Chondrocyte (in vitro differentiated cells): ENCODE data around the gene NCBP2. TPM values are rescaled to one million over a fixed set of nuclear protein-coding genes. Genes with fewer than 3 reads are reported as not detected.

ENCODE experiments used
- DNase-seq: peaks from one replicate; pipeline ENCODE4 v3.0.0; 2021; ENCODE audit warnings: mixed read lengths, low spot score
- H3K27ac Mint-ChIP-seq: one replicate; pipeline ENCODE4 v1.8.0; 2021; ENCODE audit warnings: mild to moderate bottlenecking, moderate library complexity, mixed read lengths; ENCODE audit not compliant: unreplicated experiment
- H3K27me3 Mint-ChIP-seq: 2 replicates; pipeline ENCODE4 v1.8.0; 2021; ENCODE audit warnings: low read depth, mixed read lengths
- H3K36me3 Mint-ChIP-seq: 2 replicates; pipeline ENCODE4 v1.8.0; 2021; ENCODE audit warnings: low read depth, mixed read lengths
- H3K4me1 Mint-ChIP-seq: 2 replicates; pipeline ENCODE4 v1.8.0; 2021; ENCODE audit warnings: low read depth, mild to moderate bottlenecking, mixed read lengths
- H3K4me3 Mint-ChIP-seq: one replicate; pipeline ENCODE4 v1.8.0; 2021; ENCODE audit warnings: mild to moderate bottlenecking, moderate library complexity, mixed read lengths; ENCODE audit not compliant: unreplicated experiment
- H3K9me3 Mint-ChIP-seq: 2 replicates; pipeline ENCODE4 v1.8.0; 2021; ENCODE audit warnings: low read depth, mixed read lengths
- total RNA-seq: library from RNA; stranded (reverse); gene quantifications from 3 replicates; pipeline ENCODE4 v1.2.1, GENCODE V29; 2021
- TF ChIP-seq, protein P1 (sequence below): fragments of 200-600 bp; sonication (generic); IDR thresholded peaks from 2 replicates; pipeline ENCODE4 v1.5.0; 2021; ENCODE audit warnings: antibody characterized with exemption, mild to moderate bottlenecking, moderate library complexity

NCBP2 gene
- total RNA-seq, 1 donor from 2014 or later = 61.5 TPM

DNA sequence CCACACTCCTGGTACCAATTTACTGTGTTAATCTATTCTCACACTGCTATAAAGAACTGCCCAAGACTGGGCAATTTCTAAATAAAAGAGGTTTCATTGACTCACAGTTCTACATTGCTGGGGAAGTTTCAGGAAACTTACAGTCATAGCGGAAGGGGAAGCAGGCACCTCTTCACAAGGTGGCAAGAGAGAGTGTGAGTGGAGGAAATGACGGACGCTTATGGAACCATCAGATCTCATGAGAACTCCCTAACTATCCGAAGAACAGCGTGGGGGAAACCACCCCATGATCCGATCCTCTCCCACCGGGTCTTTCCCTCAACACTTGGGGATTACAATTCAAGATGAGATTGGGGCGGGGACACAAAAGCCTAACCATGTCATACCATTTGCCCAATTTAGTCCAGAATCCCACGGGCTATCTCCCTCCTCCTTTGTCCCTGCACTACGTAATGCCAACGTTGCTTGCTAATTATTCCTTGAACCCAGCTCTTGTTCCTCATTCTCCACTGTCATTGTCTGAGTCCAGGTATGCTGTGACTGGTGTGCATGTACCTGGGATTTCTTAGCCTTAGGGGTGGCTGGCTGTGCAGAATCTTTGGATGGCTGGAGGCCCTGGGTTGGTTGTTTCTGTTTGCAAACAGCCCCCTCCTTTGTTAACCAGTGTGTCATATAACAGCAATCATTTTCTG, 22.9 kb upstream of the NCBP2 start:
- Mint-ChIP-seq H3K36me3 (peaks cover 1% of the 10 kb centered on the region), H3K9me3 (no peaks in the 10 kb centered on the region), H3K27ac (no peak overlapping the region), H3K4me1 (peaks cover 8% of the 10 kb centered on the region), H3K4me3 (no peak overlapping the region), H3K27me3 (no peaks in the 10 kb centered on the region)
- DNase-seq = no peak
- TF ChIP-seq, protein P1, sequence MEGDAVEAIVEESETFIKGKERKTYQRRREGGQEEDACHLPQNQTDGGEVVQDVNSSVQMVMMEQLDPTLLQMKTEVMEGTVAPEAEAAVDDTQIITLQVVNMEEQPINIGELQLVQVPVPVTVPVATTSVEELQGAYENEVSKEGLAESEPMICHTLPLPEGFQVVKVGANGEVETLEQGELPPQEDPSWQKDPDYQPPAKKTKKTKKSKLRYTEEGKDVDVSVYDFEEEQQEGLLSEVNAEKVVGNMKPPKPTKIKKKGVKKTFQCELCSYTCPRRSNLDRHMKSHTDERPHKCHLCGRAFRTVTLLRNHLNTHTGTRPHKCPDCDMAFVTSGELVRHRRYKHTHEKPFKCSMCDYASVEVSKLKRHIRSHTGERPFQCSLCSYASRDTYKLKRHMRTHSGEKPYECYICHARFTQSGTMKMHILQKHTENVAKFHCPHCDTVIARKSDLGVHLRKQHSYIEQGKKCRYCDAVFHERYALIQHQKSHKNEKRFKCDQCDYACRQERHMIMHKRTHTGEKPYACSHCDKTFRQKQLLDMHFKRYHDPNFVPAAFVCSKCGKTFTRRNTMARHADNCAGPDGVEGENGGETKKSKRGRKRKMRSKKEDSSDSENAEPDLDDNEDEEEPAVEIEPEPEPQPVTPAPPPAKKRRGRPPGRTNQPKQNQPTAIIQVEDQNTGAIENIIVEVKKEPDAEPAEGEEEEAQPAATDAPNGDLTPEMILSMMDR = no peak

DNA sequence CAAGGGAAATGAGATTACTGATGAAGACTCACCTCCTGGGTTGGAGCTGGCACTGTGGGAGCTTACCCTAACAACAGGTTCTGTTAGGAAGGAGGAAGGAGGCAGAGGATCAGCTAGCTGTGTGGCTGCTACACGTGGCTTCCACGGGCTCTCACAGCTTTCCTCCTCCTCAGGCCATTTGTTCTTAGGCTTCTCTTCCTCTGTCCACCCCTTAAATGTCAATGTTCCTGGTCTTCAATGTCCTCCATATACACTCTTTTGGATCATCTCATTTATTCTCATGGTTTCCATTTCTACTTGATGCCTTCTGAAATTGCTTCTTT, 21.3 kb upstream of the NCBP2 start:
- TF ChIP-seq, protein P1 = no peak
- H3K36me3 Mint-ChIP-seq = peaks cover 1% of the 10 kb centered on the region
- H3K4me1 Mint-ChIP-seq = peaks cover 8% of the 10 kb centered on the region
- DNase-seq = no peak
- no peak overlapping the region for H3K27ac Mint-ChIP-seq
- no peaks in the 10 kb centered on the region for H3K9me3 Mint-ChIP-seq
- no peak overlapping the region for H3K4me3 Mint-ChIP-seq
- no peaks in the 10 kb centered on the region for H3K27me3 Mint-ChIP-seq

DNA sequence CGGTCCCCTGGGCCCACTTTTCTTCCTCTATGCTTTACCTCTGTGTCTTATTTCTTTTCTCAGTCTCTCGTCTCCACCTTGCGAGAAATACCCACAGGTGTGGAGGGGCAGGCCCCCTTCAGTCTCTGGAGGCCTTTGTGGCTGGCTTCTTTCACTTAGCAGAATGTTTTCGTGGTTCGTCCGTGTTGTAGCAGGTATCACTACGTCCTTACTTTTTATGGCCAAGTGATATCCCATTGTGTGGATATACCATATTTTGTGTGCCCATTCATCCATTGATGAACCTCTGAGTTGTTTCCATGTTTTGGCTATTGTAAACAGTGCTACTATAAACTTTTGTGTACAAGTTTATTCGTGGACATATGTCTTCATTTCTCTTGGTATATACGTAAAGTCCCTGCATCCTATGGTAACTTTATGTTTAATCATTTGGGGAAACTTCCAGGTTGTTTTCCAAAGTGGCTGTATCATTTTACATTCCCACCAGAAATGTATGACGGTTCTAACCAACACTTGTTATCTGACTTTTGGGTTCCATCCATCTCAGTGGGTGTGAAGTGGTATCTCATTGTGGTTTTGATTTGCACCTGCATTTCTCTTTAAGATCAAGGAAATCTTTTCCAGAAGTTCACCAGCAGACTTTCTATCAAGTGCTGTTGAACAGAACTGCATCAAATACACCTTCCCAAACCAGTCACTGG, 20.8 kb upstream of the NCBP2 start:
- H3K27me3 Mint-ChIP-seq = no peaks in the 10 kb centered on the region
- H3K27ac Mint-ChIP-seq = no peak overlapping the region
- H3K4me1 Mint-ChIP-seq = peaks cover 7% of the 10 kb centered on the region
- TF ChIP-seq, protein P1 = no peak
- no peaks in the 10 kb centered on the region for H3K9me3 Mint-ChIP-seq
- peaks cover 1% of the 10 kb centered on the region for H3K36me3 Mint-ChIP-seq
- H3K4me3 Mint-ChIP-seq = no peak overlapping the region
- no peak for DNase-seq

DNA sequence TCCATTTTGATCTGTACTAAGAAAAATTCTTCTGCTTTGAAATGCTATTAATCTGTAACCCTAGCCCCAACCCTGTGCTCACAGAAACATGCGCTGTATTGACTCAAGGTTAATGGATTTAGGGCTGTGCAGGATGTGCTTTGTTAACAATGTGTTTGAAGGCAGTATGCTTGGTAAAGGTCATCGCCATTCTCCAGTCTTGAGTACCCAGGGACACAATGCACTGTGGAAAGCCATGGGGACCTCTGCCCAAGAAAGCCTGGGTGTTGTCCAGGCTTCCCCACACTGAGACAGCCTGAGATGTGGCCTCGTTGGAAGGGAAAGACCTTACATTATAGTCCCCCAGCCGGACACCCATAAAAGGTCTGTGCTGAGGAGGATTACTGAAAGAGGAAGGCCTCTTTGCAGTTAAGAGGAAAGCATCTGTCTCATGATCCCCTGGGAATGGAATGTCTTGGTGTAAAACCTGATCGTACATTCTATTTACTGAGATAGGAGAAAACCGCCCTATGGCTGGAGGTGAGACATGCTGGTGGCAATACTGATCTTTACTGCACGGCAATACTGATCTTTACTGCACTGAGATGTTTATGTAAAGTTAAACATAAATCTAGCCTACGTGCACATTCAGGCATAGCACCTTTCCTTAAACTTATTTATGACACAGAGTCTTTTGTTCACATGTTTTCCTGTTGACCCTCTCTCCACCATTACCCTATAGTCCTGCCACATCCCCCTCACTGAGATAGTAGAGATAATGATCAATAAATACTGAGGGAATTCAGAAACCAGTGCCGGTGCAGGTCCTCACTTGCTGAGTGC, 20.0 kb upstream of the NCBP2 start:
- Mint-ChIP-seq H3K27ac (no peak overlapping the region), H3K27me3 (no peaks in the 10 kb centered on the region), H3K4me3 (no peak overlapping the region), H3K36me3 (peaks cover 1% of the 10 kb centered on the region), H3K9me3 (no peaks in the 10 kb centered on the region), H3K4me1 (no peaks in the 10 kb centered on the region)
- DNase-seq = no peak
- TF ChIP-seq, protein P1 = no peak

DNA sequence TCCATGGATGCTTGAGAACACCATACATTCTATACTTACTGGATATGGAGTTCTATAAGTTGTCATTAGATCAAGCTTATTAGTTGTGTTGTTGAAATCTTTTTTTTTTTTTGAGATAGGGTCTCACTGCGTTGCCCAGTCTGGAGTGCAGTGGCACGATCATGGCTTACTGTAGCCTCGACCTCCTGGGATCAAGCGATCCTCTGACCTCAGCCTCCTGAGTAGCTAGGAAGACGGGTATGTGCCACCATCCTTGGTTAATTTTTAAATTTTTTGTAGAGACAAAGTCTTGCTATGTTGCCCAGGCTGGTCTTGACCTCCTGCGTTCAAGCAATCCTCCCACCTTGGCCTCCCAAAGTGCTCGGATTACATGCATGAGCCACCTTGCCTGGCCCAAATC, 12.5 kb upstream of the NCBP2 start:
- H3K9me3 Mint-ChIP-seq = no peaks in the 10 kb centered on the region
- H3K4me3 Mint-ChIP-seq = no peak overlapping the region
- H3K36me3 Mint-ChIP-seq = peaks cover 2% of the 10 kb centered on the region
- H3K27me3 Mint-ChIP-seq = no peaks in the 10 kb centered on the region
- no peaks in the 10 kb centered on the region for H3K4me1 Mint-ChIP-seq
- DNase-seq = no peak
- no peak overlapping the region for H3K27ac Mint-ChIP-seq
- TF ChIP-seq, protein P1 = no peak
